Fibroblast of mammary gland (primary cell): ENCODE data around the gene EPHA10.

Source experiments
- DNase-seq: peaks from one replicate; pipeline ENCODE4 v3.0.0-alpha.2; 2010; ENCODE audit warnings: low read depth
- H3K4me3 ChIP-seq: 2 replicates; pipeline ENCODE4 v1.5.1; 2011; ENCODE audit warnings: low read depth, mild to moderate bottlenecking, low read length, moderate library complexity; ENCODE audit not compliant: control insufficient read depth
- CTCF ChIP-seq: conservative IDR thresholded peaks from 2 replicates; pipeline ENCODE4 v1.5.1; 2011; ENCODE audit warnings: low read depth, low read length, inconsistent platforms; ENCODE audit not compliant: control insufficient read depth, insufficient read depth

The EPHA10 gene

GRCh38 chr1:37666241-37666867 lies 98.6 kb downstream of the EPHA10 start:
- no peak for TF ChIP-seq CTCF
- no peak overlapping the region for H3K4me3 ChIP-seq
- DNase-seq = no peak
